NB4 (cell line): Measurements from ENCODE around the gene TMPRSS6.
A peak's percentile ranks its signal among the peaks of the same experiment; 100 is the strongest.

Experiments
- DNase-seq: peaks from one replicate; pipeline ENCODE4 v3.0.0; 2010; ENCODE audit warnings: low read depth
- H3K4me3 ChIP-seq: one replicate; pipeline ENCODE4 v1.5.1; 2011; ENCODE audit warnings: mild to moderate bottlenecking, low read depth, low read length, moderate library complexity
- MYC ChIP-seq: IDR thresholded peaks from 2 replicates; pipeline ENCODE4 v1.6.1; 2011; ENCODE audit warnings: low read depth, low read length
- POLR2A ChIP-seq: IDR thresholded peaks from 2 replicates; pipeline ENCODE4 v1.6.1; 2011; ENCODE audit warnings: mild to moderate bottlenecking; ENCODE audit not compliant: insufficient read length; ENCODE audit errors: extremely low read depth
- TF ChIP-seq, protein P1 (sequence below): IDR thresholded peaks from one replicate; pipeline ENCODE4 v1.5.1; 2012; ENCODE audit warnings: low read depth, low read length
- TF ChIP-seq, protein P2 (sequence below): IDR thresholded peaks from 2 replicates; pipeline ENCODE4 v1.6.1; 2011; ENCODE audit warnings: low read depth, low read length

Gene TMPRSS6

GRCh38 chr22:37154925-37155712 lies 45.6 kb upstream of the TMPRSS6 start:
- H3K4me3 ChIP-seq = no peak overlapping the region
- peak; percentile 32 for DNase-seq
- TF ChIP-seq, protein P1, sequence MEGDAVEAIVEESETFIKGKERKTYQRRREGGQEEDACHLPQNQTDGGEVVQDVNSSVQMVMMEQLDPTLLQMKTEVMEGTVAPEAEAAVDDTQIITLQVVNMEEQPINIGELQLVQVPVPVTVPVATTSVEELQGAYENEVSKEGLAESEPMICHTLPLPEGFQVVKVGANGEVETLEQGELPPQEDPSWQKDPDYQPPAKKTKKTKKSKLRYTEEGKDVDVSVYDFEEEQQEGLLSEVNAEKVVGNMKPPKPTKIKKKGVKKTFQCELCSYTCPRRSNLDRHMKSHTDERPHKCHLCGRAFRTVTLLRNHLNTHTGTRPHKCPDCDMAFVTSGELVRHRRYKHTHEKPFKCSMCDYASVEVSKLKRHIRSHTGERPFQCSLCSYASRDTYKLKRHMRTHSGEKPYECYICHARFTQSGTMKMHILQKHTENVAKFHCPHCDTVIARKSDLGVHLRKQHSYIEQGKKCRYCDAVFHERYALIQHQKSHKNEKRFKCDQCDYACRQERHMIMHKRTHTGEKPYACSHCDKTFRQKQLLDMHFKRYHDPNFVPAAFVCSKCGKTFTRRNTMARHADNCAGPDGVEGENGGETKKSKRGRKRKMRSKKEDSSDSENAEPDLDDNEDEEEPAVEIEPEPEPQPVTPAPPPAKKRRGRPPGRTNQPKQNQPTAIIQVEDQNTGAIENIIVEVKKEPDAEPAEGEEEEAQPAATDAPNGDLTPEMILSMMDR = no peak
- TF ChIP-seq, protein P2, sequence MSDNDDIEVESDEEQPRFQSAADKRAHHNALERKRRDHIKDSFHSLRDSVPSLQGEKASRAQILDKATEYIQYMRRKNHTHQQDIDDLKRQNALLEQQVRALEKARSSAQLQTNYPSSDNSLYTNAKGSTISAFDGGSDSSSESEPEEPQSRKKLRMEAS = no peak
- no peak for TF ChIP-seq POLR2A
- TF ChIP-seq MYC = no peak

DNA sequence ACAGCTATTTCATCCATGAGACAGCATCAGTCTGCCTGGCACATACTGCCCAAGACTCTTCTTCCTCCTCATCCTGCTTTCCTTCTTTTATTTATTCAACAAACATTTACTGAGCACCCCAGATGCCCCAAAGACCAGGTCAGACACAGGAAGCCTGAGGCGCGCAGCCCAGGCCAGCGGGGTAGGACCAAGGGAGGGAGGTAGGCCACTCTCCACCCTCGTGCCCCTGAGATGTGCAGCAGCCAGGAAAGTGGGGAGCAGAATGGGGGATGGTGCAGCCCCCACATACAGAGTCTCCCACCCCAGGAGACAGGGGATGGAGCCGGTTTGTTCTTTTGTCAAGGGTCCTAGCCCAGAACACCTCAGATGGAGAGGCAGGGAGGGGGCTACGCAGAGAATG lies 44.4 kb upstream of the TMPRSS6 start:
- no peak overlapping the region for H3K4me3 ChIP-seq
- no peak for DNase-seq
- TF ChIP-seq POLR2A (no peak), MYC (no peak)
- TF ChIP-seq, protein P2 = no peak
- TF ChIP-seq, protein P1 = no peak

DNA sequence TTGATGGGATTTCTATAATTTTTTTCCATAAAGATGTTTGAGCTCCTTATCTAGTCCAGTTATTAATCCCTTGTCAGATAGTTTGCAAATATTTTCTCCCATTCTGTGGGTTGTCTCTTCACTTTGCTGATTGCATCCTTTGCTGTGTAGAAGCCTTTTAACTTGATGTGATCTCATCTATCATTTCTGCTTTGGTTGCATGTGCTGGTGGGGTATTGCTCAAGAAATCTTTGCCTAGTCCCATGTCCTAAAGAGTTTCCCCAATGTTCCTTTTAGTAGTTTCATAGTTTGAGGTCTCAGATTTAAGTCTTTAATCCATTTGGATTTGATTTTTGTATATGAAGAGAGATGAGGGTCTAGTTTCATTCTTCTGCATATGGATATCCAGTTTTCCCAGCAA lies 41.9 kb upstream of the TMPRSS6 start:
- TF ChIP-seq, protein P2 = no peak
- TF ChIP-seq MYC (no peak), POLR2A (no peak)
- TF ChIP-seq, protein P1 = no peak
- DNase-seq = no peak
- no peak overlapping the region for H3K4me3 ChIP-seq

DNA sequence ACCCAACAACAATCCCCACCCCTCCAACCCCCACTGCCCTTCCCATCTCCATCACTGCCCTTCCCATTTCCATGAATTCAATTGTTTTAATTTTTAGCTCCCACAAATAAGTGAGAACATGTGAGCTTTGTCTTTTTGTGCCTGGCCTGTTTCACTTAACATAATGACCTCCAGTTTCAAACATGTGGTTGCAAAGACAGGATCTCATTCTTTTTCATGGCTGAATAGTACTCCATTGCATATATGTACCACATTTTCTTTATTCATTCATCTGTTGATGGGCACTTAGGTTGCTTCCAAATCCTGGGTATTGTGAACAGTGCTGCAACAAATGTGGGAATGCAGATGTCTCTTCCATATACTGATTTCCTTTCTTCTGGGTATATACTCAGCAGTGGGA lies 41.2 kb upstream of the TMPRSS6 start:
- no peak for DNase-seq
- TF ChIP-seq POLR2A = no peak
- no peak for TF ChIP-seq MYC
- TF ChIP-seq, protein P1 = no peak
- TF ChIP-seq, protein P2 = no peak
- no peak overlapping the region for H3K4me3 ChIP-seq

GRCh38 chr22:37148742-37149665 lies 39.5 kb upstream of the TMPRSS6 start:
- TF ChIP-seq POLR2A (no peak), MYC (no peak)
- TF ChIP-seq, protein P2 = no peak
- TF ChIP-seq, protein P1 = no peak
- H3K4me3 ChIP-seq = no peak overlapping the region
- no peak for DNase-seq
